ENCODE results near the gene APBB2.

Gene APBB2

DNA sequence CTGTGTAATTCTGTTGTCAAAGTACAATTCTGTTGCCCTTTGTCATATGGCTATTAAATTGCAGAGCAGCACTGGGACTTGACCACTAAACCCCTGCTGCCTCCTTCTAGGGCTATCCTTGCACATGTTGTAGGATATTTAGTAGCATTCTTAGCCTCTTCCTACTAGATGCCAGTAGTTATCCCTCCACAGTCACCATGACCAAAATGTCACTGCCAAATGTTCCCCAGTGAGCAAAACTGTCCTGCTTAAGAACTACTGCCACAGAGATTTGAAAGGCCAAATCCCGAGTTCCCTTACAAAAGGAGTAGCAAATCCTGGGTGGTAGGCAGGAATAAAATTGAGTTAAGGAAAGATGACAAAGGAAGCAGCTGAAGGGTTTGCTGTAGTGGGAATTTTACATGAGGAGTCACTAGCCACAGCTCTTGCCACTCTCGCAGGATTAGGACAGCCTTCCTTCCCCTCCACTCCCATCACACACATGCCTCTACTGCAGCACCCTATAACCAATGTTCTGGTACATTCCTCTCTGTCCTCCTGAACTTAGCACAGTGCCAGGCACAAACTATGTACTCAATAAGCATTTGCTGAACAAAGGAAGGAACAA, 8.4 kb downstream of the APBB2 start:
- in situ Hi-C loops (cut with HindIII; ENCODE audit: low sequenced_read_pairs), result no loop called here

DNA sequence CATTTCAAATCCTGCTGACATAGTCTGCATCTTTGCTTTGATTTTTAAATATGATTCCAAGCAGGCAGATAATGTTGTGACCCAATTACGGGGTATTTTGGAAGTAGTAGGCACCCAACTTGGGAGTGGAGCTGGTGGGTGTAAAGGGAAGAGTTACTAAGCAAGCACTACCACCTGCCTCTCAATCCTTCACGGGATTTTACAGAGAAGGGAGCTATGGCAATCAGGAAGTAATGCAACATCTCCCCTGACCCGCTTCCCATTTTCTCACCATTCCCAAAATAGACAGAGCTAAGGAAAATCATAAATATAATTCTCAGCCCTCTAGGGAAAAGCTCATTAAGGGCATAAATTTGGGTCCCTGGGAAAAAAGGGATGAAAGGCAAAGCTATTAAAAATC, 9.2 kb downstream of the APBB2 start:
- TF ChIP-seq, protein P1, sequence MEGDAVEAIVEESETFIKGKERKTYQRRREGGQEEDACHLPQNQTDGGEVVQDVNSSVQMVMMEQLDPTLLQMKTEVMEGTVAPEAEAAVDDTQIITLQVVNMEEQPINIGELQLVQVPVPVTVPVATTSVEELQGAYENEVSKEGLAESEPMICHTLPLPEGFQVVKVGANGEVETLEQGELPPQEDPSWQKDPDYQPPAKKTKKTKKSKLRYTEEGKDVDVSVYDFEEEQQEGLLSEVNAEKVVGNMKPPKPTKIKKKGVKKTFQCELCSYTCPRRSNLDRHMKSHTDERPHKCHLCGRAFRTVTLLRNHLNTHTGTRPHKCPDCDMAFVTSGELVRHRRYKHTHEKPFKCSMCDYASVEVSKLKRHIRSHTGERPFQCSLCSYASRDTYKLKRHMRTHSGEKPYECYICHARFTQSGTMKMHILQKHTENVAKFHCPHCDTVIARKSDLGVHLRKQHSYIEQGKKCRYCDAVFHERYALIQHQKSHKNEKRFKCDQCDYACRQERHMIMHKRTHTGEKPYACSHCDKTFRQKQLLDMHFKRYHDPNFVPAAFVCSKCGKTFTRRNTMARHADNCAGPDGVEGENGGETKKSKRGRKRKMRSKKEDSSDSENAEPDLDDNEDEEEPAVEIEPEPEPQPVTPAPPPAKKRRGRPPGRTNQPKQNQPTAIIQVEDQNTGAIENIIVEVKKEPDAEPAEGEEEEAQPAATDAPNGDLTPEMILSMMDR (IDR thresholded peaks at IDR 0.05; ENCODE audit: low read depth, low read length, missing control alignments), result no peak
- H3K4me3 ChIP-seq (ENCODE audit: low read depth, low read length), result no peak overlapping the region
- in situ Hi-C loops (cut with HindIII; ENCODE audit: low sequenced_read_pairs), result no loop called here
- DNase-seq (ENCODE audit: low read depth), result no peak

More for the DNA sequence above, 8.4 kb downstream of the APBB2 start:
- no peak overlapping the region for H3K4me3 ChIP-seq (ENCODE audit: low read depth, low read length)
- TF ChIP-seq, protein P1 (IDR thresholded peaks at IDR 0.05; ENCODE audit: low read depth, low read length, missing control alignments), result no peak
- no peak for DNase-seq (ENCODE audit: low read depth)

DNA sequence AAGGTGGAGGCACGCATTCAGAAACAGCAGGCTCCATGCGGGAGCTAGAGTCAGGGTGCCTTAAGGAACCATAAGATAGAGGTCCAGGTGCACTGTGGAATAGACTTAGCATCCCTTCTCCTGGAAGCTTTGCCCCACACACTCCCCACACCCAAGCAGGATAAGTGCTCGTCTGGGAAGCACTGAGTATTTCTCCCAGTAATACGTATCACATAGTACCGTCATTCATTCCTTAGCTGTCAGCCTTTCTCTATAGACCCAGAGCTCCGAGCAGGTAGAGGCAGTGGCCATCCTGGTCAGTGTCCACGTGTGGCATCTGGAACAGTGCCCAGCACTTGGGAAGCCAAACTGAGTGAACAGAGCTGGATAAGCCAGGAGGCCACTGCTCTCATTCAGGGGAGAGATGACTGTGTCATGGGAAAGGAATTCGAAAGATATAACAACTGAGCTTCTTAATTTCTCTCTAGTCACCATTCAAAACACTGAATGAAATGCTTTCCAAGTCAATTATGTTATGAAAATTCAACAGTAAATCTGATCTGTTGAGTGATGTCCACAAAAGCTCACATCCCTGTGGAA, 9.9 kb downstream of the APBB2 start:
- DNase-seq (ENCODE audit: low read depth), result no peak
- in situ Hi-C loops (cut with HindIII; ENCODE audit: low sequenced_read_pairs), result no loop called here
- no peak overlapping the region for H3K4me3 ChIP-seq (ENCODE audit: low read depth, low read length)
- TF ChIP-seq, protein P1 (IDR thresholded peaks at IDR 0.05; ENCODE audit: low read depth, low read length, missing control alignments), result no peak

DNA sequence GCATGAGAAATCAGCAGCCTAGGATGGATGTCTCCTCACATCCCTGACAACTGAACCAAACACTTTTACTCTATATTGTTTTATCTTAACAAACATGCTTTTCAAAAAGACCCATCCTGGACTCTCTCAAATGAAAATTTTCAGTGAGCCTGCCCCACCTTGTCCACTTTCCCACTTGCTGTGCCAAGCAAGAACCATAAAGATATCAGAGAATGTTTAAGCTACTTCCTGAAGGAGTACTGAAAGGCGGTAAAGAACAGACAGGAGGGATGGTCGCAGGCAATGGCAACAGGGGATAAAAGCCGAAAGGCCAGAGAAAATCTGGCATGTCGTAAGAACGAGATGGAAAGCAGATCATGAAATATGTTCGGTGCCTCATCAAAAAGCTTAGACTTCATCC, 10.5 kb downstream of the APBB2 start:
- TF ChIP-seq, protein P1 (IDR thresholded peaks at IDR 0.05; ENCODE audit: low read depth, low read length, missing control alignments), result no peak
- in situ Hi-C loops (cut with HindIII; ENCODE audit: low sequenced_read_pairs), result no loop called here
- no peak for DNase-seq (ENCODE audit: low read depth)
- H3K4me3 ChIP-seq (ENCODE audit: low read depth, low read length), result no peak overlapping the region

DNA sequence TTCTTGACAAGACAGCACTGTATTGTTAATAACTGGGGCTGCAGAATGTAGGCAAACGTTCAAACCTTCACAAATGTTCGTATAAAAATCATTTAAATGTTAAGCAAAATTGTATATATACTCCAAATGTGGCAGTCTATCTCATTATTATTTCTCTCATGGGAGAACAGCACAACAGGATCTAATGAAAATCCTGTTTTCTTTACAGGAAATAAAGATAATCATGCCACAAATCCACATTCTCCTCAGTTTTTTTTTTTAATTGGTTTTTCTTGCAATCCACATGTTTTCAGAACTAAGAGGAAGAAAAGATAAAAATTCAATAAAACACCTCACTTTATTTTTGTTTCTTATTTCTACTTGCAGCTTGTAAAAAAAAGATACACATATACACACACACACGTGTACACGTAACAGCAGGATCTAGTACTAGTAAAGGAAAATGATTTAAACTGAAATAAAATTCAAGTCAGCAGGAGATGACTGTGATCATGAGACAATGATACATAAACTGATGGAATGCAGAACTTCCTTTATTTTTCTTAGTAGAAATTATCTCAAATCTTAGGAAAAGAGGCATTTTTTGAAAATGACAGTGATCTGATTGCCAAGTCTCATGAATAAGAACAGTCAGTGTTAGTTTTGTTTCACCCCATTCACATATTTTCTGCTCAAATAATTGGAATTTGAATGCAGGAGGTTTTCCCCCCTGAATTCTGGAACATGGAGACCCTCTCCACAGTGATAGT, 11.3 kb downstream of the APBB2 start:
- no peak overlapping the region for H3K4me3 ChIP-seq (ENCODE audit: low read depth, low read length)
- in situ Hi-C loops (cut with HindIII; ENCODE audit: low sequenced_read_pairs), result no loop called here
- DNase-seq (ENCODE audit: low read depth), result no peak
- TF ChIP-seq, protein P1 (IDR thresholded peaks at IDR 0.05; ENCODE audit: low read depth, low read length, missing control alignments), result no peak

DNA sequence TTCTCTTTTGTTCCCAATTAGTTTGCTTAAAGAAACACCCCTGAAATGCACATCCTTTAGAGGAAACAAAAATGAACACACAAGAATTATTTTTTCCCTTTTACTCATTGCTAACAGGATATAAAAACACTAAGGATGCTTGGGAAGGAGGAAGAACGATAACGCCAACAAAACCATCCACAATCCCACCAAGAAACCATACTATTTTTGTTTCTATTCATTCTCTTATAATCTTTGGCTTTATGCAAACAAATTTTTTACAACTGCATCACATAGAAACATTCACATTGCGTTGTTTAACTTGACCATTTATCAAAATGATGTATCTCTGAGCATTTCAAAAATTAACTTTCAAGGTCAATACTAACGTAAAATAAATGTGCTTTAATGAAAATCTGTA, 12.0 kb downstream of the APBB2 start:
- no peak for DNase-seq (ENCODE audit: low read depth)
- TF ChIP-seq, protein P1 (IDR thresholded peaks at IDR 0.05; ENCODE audit: low read depth, low read length, missing control alignments), result no peak
- in situ Hi-C loops (cut with HindIII; ENCODE audit: low sequenced_read_pairs), result no loop called here
- H3K4me3 ChIP-seq (ENCODE audit: low read depth, low read length), result no peak overlapping the region
